GM18520 (cell line): ENCODE results near the gene SLCO6A1.

Source experiments
- ATAC-seq: cut with Tn5 transposase; IDR thresholded peaks from one replicate; pipeline ENCODE4 v1.9.1; 2021; ENCODE audit not compliant: unreplicated experiment

Gene SLCO6A1

GRCh38 chr5:102481054-102481715 is 17.6 kb downstream of the SLCO6A1 start:
- ATAC-seq: no peak

GRCh38 chr5:102453716-102454115 is 45.1 kb downstream of the SLCO6A1 start:
- peak; percentile 78 for ATAC-seq

DNA sequence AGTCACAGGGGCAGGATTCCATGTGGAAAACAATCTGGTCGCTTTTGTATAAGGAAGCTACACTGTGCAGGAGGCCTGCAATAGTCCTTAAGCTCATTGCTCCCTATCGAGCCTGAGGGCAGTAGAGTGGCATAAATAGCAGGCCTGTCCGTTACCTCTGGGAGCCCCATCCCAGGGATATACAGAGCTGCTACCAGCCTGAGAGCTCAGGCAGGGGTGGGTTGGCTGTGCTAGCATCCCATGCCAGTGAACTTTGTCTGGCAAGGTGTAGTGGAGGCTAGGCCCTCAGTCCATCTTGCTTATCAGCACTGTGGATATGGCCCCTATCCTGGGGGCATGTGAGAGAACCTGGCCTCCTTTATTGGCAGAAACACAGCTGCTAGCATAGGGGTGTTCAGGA is 47.7 kb downstream of the SLCO6A1 start:
- ATAC-seq: no peak

DNA sequence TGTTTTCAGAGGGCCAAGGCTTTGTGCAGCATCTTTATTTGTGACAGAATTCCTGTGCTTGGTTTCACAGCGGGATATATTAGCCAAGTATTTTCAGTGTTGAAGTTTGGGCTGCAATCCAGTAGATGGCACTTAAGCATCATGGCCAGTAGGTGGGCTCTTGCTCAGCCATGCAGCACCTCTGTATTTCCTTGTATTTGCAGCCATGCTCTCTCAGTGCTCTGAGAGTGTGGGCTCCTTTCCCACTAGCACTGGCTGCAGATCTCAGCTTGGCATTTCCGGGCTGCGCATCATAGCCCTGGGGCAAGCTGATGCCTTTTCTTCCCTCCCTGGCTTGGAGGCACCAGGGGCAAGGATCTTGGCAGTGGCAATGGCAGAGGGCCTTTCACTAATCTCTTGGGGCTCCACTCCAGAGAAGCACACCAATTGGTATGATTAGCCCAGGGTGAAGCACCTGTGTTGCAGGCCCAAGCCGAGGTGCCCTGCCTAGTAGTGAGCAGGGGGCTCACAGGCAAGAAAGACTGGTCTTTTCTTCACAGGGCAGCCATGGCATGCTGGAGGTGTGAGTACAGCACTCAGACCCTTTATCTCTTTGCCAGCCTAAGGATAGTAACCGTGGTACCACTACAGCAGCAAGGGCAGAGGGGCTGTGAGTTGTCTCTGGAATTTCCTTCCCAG is 48.3 kb downstream of the SLCO6A1 start:
- ATAC-seq: no peak

- no peak for ATAC-seq
Observed at GRCh38 chr5:102433473-102433872, 65.3 kb downstream of the SLCO6A1 start.

- no peak for ATAC-seq
Observed at GRCh38 chr5:102421647-102422046, 77.2 kb downstream of the SLCO6A1 start.

DNA sequence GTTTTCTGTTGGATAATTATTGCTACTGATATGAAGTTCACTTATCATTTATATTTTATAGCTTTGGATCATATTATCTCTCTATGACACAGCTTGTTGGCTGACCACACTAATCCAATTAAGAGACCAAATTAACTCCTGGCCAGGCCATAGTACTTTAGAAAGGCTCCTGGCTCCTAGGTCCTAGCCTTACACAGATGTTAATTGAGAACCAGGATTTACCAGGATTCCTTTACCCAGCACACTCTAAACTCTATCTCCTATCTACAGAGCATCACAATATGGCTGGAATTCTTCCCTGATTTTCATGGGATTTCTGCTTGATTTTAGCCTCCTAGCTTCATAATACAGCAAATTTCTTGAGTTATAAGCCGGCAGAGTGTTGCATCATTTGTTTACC is 80.3 kb downstream of the SLCO6A1 start:
- no peak for ATAC-seq

GRCh38 chr5:102414448-102414847 is 84.4 kb downstream of the SLCO6A1 start:
- ATAC-seq: no peak

GRCh38 chr5:102388235-102388634 is 110.6 kb downstream of the SLCO6A1 start:
- no peak for ATAC-seq

DNA sequence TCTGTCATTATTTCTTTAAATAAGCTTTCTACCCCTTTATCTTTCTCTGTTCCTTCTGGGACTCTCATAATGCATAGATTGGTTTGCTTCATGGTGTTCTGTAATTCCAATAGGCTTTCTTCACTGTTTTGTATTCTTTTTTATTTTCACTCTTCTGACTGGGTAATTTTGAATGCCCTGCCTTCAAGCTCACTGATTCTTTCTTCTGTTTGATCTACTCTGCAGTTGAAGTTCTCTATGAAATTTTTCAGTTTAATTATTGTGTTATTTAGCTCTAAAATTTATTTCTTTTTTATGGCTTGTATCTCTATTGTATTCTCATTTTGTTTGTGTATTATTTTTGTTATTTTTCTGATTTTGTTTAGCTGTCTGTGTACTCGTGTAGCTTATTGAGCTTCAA is 113.4 kb downstream of the SLCO6A1 start:
- no peak for ATAC-seq

GRCh38 chr5:102380174-102380573 is 118.6 kb downstream of the SLCO6A1 start:
- no peak for ATAC-seq

- no peak for ATAC-seq
Observed at GRCh38 chr5:102375876-102376275, 122.9 kb downstream of the SLCO6A1 start.

DNA sequence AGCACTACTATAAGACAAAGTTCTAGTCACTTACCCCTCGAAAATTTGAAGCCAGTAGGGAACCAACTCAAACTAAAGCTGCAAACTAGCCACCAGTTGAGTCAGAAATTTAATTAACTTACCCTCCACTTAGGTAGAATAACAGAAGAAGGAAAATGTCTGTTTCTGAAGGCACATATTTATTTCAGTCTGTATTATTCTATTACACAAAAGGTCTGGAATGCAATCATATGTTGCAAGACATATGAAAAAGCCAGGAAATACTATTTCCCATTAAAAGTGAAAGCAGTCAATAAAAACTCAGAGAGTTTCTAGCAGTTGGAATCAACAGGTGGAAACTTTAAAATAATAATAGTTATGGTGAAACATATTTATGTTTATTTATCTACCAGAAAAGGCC is 123.5 kb downstream of the SLCO6A1 start:
- no peak for ATAC-seq

DNA sequence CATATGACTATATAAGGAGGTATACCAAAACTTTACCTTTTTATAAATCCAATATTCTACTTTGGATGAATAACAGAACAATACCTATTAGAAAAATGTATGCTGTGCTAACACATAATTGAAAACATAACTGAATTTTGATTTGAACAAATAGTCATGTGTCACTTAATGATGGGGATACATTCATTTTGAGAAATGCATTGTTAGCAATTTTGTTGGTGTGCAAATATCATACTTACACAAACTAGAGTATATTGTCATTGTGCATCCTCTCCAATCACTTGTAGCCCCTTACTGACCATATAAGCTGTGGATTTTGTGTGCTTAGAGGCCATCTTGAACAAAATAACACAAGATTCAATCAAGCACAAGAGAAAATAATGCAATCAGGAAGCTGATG is 130.4 kb downstream of the SLCO6A1 start:
- ATAC-seq: no peak

DNA sequence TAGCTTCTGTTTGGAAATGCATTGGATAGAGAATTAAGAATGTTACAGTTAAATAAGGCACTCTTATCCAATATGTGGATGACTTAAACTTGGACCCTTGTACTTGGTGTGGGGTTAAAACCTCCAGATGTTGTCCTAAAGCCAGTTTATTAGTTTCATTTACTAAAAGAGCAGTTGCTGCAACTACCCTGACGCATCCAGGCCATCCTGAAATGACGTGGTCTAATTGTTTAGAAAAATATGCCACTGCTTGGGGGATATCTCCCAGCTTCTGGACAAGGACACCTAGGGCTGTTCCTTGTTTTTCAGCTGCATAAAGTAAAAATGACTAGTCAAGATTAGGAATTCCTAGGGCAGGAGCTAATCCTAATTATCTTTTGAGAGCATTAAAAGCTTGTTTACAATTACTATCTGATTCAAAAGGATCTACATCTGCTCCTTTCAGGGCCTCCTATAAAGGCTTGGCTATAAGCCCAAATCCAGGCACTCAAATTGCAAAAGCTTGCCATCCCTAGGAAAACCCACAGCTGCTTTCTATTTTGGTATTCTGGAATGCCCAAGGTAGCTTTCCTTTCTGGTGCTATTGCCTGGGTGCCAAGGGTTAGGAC is 157.0 kb downstream of the SLCO6A1 start:
- no peak for ATAC-seq

- no peak for ATAC-seq
Observed at GRCh38 chr5:102324714-102325113, 174.1 kb downstream of the SLCO6A1 start.
